ENCODE data around the gene TMED6. TPM values are rescaled to one million over a fixed set of nuclear protein-coding genes. Genes with fewer than 3 reads are reported as not detected.

The TMED6 gene
- total RNA-seq (2014; rRNA removed; shearing (Covaris generic)) = 0.10 TPM in 1 of 2 replicates, not detected in the other

- DNase-seq (ENCODE audit: low spot score) = peak; percentile 69
Observed at GRCh38 chr16:69351309-69352027, at the start of gene TMED6. Gene TMED6, minus strand, starts transcription at chr16:69351786. Its CDS starts 33 bp downstream, at chr16:69351753.

GRCh38 chr16:69399361-69399760, 47.8 kb upstream of the TMED6 start:
- DNase-seq (ENCODE audit: low spot score) = no peak

GRCh38 chr16:69397821-69398521, 46.4 kb upstream of the TMED6 start:
- peak; percentile 83 for DNase-seq (ENCODE audit: low spot score)

- DNase-seq (ENCODE audit: low spot score) = peak; percentile 95
Observed at GRCh38 chr16:69396187-69397061, 44.8 kb upstream of the TMED6 start.

- DNase-seq (ENCODE audit: low spot score) = no peak
Observed at GRCh38 chr16:69395859-69396186, 44.2 kb upstream of the TMED6 start.

- DNase-seq (ENCODE audit: low spot score) = no peak
Observed at GRCh38 chr16:69393898-69394849, 42.6 kb upstream of the TMED6 start.

- DNase-seq (ENCODE audit: low spot score) = no peak
Observed at GRCh38 chr16:69386596-69386995, 35.0 kb upstream of the TMED6 start.

- no peak for DNase-seq (ENCODE audit: low spot score)
Observed at GRCh38 chr16:69384974-69385373, 33.4 kb upstream of the TMED6 start.

- DNase-seq (ENCODE audit: low spot score) = no peak
Observed at GRCh38 chr16:69382421-69382820, 30.8 kb upstream of the TMED6 start.

GRCh38 chr16:69381231-69381630, 29.6 kb upstream of the TMED6 start:
- DNase-seq (ENCODE audit: low spot score) = no peak

GRCh38 chr16:69378760-69379159, 27.2 kb upstream of the TMED6 start:
- no peak for DNase-seq (ENCODE audit: low spot score)

- no peak for DNase-seq (ENCODE audit: low spot score)
Observed at GRCh38 chr16:69378036-69378435, 26.4 kb upstream of the TMED6 start.

GRCh38 chr16:69376393-69377059, 24.9 kb upstream of the TMED6 start:
- no peak for DNase-seq (ENCODE audit: low spot score)

GRCh38 chr16:69373019-69373418, 21.4 kb upstream of the TMED6 start:
- DNase-seq (ENCODE audit: low spot score) = no peak

GRCh38 chr16:69371564-69371963, 20.0 kb upstream of the TMED6 start:
- DNase-seq (ENCODE audit: low spot score) = no peak

- no peak for DNase-seq (ENCODE audit: low spot score)
Observed at GRCh38 chr16:69368866-69369265, 17.3 kb upstream of the TMED6 start.

- no peak for DNase-seq (ENCODE audit: low spot score)
Observed at GRCh38 chr16:69367980-69368379, 16.4 kb upstream of the TMED6 start.

- no peak for DNase-seq (ENCODE audit: low spot score)
Observed at GRCh38 chr16:69366431-69366830, 14.8 kb upstream of the TMED6 start.

- no peak for DNase-seq (ENCODE audit: low spot score)
Observed at GRCh38 chr16:69365901-69366300, 14.3 kb upstream of the TMED6 start.

GRCh38 chr16:69364088-69364487, 12.5 kb upstream of the TMED6 start:
- DNase-seq (ENCODE audit: low spot score) = no peak

Measured in HT-29 (cell line).